WTC11 (cell line): ENCODE data around the gene MAN1A2. TPM values are rescaled to one million over a fixed set of nuclear protein-coding genes. Genes with fewer than 3 reads are reported as not detected.

ENCODE experiments used
- ATAC-seq: fragments of 200-7000 bp; cut with Tn5 transposase; 2 replicates; pipeline ENCODE4 v1.10.0; 2021; ENCODE audit warnings: mild to moderate bottlenecking, moderate library complexity
- CTCF ChIA-PET: fragments of 300-600 bp; sonication (Branson Sonifier 250); formaldehyde crosslinking; loops from one replicate; lab custom pipeline; 2021; ENCODE audit warnings: antibody characterized with exemption; lab: Charles Lee
- POLR2A ChIA-PET: fragments of 350-600 bp; sonication (Branson Sonifier 250); formaldehyde crosslinking; loops from one replicate; lab custom pipeline; 2021; ENCODE audit warnings: antibody characterized with exemption; lab: Charles Lee
- DNase-seq: peaks from one replicate; pipeline ENCODE4 v3.0.0; 2021; ENCODE audit warnings: low spot score
- H3K27ac Mint-ChIP-seq: 2 replicates; pipeline ENCODE4 v1.8.0; 2021; ENCODE audit warnings: mixed read lengths
- H3K27me3 Mint-ChIP-seq: 2 replicates; pipeline ENCODE4 v1.8.0; 2021; ENCODE audit warnings: low read depth, mild to moderate bottlenecking, moderate library complexity, mixed read lengths
- H3K36me3 Mint-ChIP-seq: 2 replicates; pipeline ENCODE4 v1.8.0; 2021; ENCODE audit warnings: mixed read lengths
- H3K4me1 Mint-ChIP-seq: 2 replicates; pipeline ENCODE4 v1.8.0; 2022; ENCODE audit warnings: mixed read lengths
- H3K4me3 Mint-ChIP-seq: 2 replicates; pipeline ENCODE4 v1.8.0; 2021; ENCODE audit warnings: mild to moderate bottlenecking, moderate library complexity, mixed read lengths
- H3K9me3 Mint-ChIP-seq: 2 replicates; pipeline ENCODE4 v1.8.0; 2021; ENCODE audit warnings: mixed read lengths
- ATF1 ChIP-seq: sonication (generic); formaldehyde crosslinking; IDR thresholded peaks from 2 replicates; pipeline ENCODE4 v1.8.1; 2023; ENCODE audit warnings: mild to moderate bottlenecking, moderate library complexity, missing genetic modification reagents
- ETV6 ChIP-seq: sonication (generic); formaldehyde crosslinking; IDR thresholded peaks from 2 replicates; pipeline ENCODE4 v1.8.1; 2022; ENCODE audit warnings: mild to moderate bottlenecking, missing genetic modification reagents
- GRHL2 ChIP-seq: fragments of 250-450 bp; sonication (Bioruptor Pico); IDR thresholded peaks from 2 replicates; pipeline ENCODE4 v1.8.0; 2022; ENCODE audit warnings: mild to moderate bottlenecking, moderate library complexity; ENCODE audit not compliant: insufficient replicate concordance, severe bottlenecking
- MYBL2 ChIP-seq: sonication (generic); formaldehyde crosslinking; IDR thresholded peaks from 2 replicates; pipeline ENCODE4 v1.8.1; 2023; ENCODE audit warnings: mild to moderate bottlenecking, moderate library complexity, missing genetic modification reagents
- SP1 ChIP-seq: sonication (generic); formaldehyde crosslinking; conservative IDR thresholded peaks from 2 replicates; pipeline ENCODE4 v1.8.1; 2022; ENCODE audit warnings: missing genetic modification reagents
- TP53 ChIP-seq: sonication (generic); formaldehyde crosslinking; IDR thresholded peaks from 2 replicates; pipeline ENCODE4 v1.8.1; 2023; ENCODE audit warnings: mild to moderate bottlenecking, missing genetic modification reagents
- ZNF121 ChIP-seq: sonication (generic); formaldehyde crosslinking; IDR thresholded peaks from 2 replicates; pipeline ENCODE4 v1.8.0; 2023; ENCODE audit warnings: missing genetic modification reagents
- ZNF232 ChIP-seq: sonication (generic); formaldehyde crosslinking; IDR thresholded peaks from 2 replicates; pipeline ENCODE4 v1.8.0; 2022; ENCODE audit warnings: mild to moderate bottlenecking, missing genetic modification reagents
- total RNA-seq: library from RNA; stranded (reverse); gene quantifications from 3 replicates; pipeline ENCODE4 v1.2.3, GENCODE V29; 2021
- TF ChIP-seq, protein P1 (sequence below): sonication (generic); formaldehyde crosslinking; IDR thresholded peaks from 2 replicates; pipeline ENCODE4 v1.8.1; 2022; ENCODE audit warnings: missing genetic modification reagents, borderline replicate concordance
- TF ChIP-seq, protein P2 (sequence below): sonication (generic); formaldehyde crosslinking; IDR thresholded peaks from 2 replicates; pipeline ENCODE4 v1.8.1; 2023; ENCODE audit warnings: mild to moderate bottlenecking, missing genetic modification reagents
- TF ChIP-seq, protein P3 (sequence below): sonication (generic); formaldehyde crosslinking; conservative IDR thresholded peaks from 2 replicates; pipeline ENCODE4 v1.8.1; 2022; ENCODE audit warnings: mild to moderate bottlenecking, missing genetic modification reagents
- TF ChIP-seq, protein P4 (sequence below): sonication (generic); formaldehyde crosslinking; IDR thresholded peaks from 2 replicates; pipeline ENCODE4 v1.8.1; 2023; ENCODE audit warnings: mild to moderate bottlenecking, missing genetic modification reagents
- TF ChIP-seq, protein P5 (sequence below): fragments of 250-450 bp; sonication (Bioruptor Pico); IDR thresholded peaks from 2 replicates; pipeline ENCODE4 v1.9.0; 2021; ENCODE audit warnings: mild to moderate bottlenecking, borderline replicate concordance

Gene MAN1A2
- total RNA-seq, 1 experiment from 2014 or later: 16.0 TPM

DNA sequence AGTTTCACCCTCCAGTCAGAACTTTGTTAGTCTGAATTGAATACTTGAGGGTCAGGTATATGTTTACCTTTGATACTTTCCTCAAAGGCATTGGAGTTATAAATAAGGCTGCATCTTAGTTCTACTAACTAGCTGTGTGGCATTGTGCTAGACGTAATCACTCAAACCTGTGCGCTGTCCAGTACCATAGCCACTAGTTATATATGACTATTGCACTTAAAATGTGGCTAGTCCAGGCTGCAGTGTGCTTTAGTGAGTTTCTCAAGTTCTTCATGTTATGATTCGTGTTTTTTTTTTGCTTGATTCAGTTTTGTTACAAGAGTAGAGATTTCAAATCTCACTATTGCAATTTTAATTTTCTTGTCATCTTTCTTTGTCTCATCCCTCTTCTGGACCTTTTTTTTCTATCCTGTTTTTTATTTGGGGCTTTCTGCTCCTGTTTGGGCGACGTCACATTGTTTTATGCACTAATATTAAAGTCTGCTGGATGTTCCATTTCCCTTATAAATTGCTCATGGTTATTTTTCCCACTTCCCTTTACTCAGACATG, 5.7 kb downstream of the MAN1A2 start:
- TF ChIP-seq, protein P1, sequence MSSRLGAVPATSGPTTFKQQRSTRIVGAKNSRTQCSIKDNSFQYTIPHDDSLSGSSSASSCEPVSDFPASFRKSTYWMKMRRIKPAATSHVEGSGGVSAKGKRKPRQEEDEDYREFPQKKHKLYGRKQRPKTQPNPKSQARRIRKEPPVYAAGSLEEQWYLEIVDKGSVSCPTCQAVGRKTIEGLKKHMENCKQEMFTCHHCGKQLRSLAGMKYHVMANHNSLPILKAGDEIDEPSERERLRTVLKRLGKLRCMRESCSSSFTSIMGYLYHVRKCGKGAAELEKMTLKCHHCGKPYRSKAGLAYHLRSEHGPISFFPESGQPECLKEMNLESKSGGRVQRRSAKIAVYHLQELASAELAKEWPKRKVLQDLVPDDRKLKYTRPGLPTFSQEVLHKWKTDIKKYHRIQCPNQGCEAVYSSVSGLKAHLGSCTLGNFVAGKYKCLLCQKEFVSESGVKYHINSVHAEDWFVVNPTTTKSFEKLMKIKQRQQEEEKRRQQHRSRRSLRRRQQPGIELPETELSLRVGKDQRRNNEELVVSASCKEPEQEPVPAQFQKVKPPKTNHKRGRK (CRISPR knock-in tag): no peak
- no peak for TF ChIP-seq ZNF232 (CRISPR knock-in tag)
- no peak for TF ChIP-seq MYBL2
- TF ChIP-seq, protein P2, sequence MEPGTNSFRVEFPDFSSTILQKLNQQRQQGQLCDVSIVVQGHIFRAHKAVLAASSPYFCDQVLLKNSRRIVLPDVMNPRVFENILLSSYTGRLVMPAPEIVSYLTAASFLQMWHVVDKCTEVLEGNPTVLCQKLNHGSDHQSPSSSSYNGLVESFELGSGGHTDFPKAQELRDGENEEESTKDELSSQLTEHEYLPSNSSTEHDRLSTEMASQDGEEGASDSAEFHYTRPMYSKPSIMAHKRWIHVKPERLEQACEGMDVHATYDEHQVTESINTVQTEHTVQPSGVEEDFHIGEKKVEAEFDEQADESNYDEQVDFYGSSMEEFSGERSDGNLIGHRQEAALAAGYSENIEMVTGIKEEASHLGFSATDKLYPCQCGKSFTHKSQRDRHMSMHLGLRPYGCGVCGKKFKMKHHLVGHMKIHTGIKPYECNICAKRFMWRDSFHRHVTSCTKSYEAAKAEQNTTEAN (CRISPR knock-in tag): no peak
- no peak for TF ChIP-seq ETV6 (CRISPR knock-in tag)
- no peak for TF ChIP-seq SP1 (CRISPR knock-in tag)
- TF ChIP-seq, protein P3, sequence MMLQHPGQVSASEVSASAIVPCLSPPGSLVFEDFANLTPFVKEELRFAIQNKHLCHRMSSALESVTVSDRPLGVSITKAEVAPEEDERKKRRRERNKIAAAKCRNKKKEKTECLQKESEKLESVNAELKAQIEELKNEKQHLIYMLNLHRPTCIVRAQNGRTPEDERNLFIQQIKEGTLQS (CRISPR knock-in tag): no peak
- TF ChIP-seq TP53 (CRISPR knock-in tag): no peak
- POLR2A ChIA-PET: no interaction called here
- Mint-ChIP-seq H3K4me3 (no peak overlapping the region), H3K27me3 (0 out of 2 replicates have a peak, but pooled peaks cover 4% of the 10 kb centered on the region), H3K36me3 (no peaks in the 10 kb centered on the region), H3K27ac (no peak overlapping the region), H3K9me3 (no peaks in the 10 kb centered on the region; the same call in 1 of the 2 replicates), H3K4me1 (peaks cover 24% of the 10 kb centered on the region)
- DNase-seq (no peak), ATAC-seq (no peak)
- CTCF ChIA-PET: no interaction called here

DNA sequence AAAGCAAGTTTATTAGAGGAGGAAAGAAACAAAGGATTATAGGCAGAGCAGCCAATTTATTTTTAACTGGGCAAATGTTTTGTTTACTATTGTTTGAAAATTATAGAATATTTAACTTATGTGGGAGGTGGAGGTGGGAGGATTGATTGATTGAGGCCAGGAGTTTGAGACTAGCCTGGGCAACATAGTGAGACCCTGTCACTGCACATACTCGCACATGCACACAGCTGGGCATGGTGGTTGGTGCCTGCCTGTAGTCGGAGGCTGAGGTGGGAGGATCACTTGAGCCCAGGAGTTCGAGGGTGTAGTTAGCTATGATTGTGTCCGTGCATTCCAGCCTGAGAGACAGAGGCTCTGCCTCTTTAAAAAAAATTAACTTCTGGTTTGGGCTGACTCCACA, 6.7 kb downstream of the MAN1A2 start:
- no peak overlapping the region for H3K4me3 Mint-ChIP-seq
- ATAC-seq (no peak), DNase-seq (no peak)
- peaks cover 22% of the 10 kb centered on the region for H3K4me1 Mint-ChIP-seq
- no peak overlapping the region for H3K27ac Mint-ChIP-seq
- H3K27me3 Mint-ChIP-seq: no peaks in the 10 kb centered on the region
- TF ChIP-seq, protein P4, sequence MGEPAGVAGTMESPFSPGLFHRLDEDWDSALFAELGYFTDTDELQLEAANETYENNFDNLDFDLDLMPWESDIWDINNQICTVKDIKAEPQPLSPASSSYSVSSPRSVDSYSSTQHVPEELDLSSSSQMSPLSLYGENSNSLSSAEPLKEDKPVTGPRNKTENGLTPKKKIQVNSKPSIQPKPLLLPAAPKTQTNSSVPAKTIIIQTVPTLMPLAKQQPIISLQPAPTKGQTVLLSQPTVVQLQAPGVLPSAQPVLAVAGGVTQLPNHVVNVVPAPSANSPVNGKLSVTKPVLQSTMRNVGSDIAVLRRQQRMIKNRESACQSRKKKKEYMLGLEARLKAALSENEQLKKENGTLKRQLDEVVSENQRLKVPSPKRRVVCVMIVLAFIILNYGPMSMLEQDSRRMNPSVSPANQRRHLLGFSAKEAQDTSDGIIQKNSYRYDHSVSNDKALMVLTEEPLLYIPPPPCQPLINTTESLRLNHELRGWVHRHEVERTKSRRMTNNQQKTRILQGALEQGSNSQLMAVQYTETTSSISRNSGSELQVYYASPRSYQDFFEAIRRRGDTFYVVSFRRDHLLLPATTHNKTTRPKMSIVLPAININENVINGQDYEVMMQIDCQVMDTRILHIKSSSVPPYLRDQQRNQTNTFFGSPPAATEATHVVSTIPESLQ: no peak
- TF ChIP-seq ZNF121 (CRISPR knock-in tag): peak; percentile 69; the same call in 1 of the 2 replicates
- no peaks in the 10 kb centered on the region for H3K36me3 Mint-ChIP-seq
- H3K9me3 Mint-ChIP-seq: no peaks in the 10 kb centered on the region; the same call in 1 of the 2 replicates
- ChIA-PET POLR2A (no interaction called here), CTCF (no interaction called here)

DNA sequence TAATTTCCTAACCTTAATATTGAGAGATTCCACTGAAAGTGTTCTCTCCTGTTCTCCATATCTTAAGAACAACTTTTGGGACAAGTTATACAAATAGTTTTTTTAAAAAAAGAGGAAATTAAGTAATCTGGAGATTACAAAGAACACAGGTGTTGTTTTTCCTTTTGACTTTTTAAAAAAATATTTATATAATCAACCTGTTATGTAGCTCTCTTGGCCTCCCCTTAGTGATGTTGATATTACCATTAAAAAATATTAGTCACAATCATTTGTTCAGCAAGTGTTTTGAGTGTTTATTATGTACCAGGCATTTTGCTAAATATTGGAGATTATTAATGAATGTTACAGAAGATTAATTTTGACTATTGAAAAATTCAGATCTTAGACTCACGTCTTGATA, 8.1 kb downstream of the MAN1A2 start:
- peaks cover 10% of the 10 kb centered on the region for H3K4me1 Mint-ChIP-seq
- CTCF ChIA-PET: no interaction called here
- no peak for DNase-seq
- TF ChIP-seq, protein P5, sequence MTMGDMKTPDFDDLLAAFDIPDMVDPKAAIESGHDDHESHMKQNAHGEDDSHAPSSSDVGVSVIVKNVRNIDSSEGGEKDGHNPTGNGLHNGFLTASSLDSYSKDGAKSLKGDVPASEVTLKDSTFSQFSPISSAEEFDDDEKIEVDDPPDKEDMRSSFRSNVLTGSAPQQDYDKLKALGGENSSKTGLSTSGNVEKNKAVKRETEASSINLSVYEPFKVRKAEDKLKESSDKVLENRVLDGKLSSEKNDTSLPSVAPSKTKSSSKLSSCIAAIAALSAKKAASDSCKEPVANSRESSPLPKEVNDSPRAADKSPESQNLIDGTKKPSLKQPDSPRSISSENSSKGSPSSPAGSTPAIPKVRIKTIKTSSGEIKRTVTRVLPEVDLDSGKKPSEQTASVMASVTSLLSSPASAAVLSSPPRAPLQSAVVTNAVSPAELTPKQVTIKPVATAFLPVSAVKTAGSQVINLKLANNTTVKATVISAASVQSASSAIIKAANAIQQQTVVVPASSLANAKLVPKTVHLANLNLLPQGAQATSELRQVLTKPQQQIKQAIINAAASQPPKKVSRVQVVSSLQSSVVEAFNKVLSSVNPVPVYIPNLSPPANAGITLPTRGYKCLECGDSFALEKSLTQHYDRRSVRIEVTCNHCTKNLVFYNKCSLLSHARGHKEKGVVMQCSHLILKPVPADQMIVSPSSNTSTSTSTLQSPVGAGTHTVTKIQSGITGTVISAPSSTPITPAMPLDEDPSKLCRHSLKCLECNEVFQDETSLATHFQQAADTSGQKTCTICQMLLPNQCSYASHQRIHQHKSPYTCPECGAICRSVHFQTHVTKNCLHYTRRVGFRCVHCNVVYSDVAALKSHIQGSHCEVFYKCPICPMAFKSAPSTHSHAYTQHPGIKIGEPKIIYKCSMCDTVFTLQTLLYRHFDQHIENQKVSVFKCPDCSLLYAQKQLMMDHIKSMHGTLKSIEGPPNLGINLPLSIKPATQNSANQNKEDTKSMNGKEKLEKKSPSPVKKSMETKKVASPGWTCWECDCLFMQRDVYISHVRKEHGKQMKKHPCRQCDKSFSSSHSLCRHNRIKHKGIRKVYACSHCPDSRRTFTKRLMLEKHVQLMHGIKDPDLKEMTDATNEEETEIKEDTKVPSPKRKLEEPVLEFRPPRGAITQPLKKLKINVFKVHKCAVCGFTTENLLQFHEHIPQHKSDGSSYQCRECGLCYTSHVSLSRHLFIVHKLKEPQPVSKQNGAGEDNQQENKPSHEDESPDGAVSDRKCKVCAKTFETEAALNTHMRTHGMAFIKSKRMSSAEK (CRISPR knock-in tag): no peak
- TF ChIP-seq MYBL2: no peak
- no peak for TF ChIP-seq ATF1 (CRISPR knock-in tag)
- no peak for TF ChIP-seq GRHL2 (CRISPR knock-in tag)
- TF ChIP-seq, all 79 proteins: peak for 0
- Mint-ChIP-seq H3K27ac (no peak overlapping the region), H3K27me3 (no peaks in the 10 kb centered on the region), H3K36me3 (no peaks in the 10 kb centered on the region), H3K4me3 (no peak overlapping the region), H3K9me3 (no peaks in the 10 kb centered on the region; the same call in 1 of the 2 replicates)
- POLR2A ChIA-PET: no interaction called here
- ATAC-seq: no peak
